Spleen (tissue), 7 donors: Measurements from ENCODE around the gene HMHB1.

ENCODE experiments used
- POLR2AphosphoS5 ChIP-seq, 3 donors: sonication (generic); formaldehyde crosslinking; IDR thresholded peaks; one replicate each; pipeline ENCODE4 v1.5.1; 2017; ENCODE audit warnings: antibody characterized with exemption in 3 of 3
- TF ChIP-seq, protein P1 (sequence below), 11 experiments: fragments of 200-600 bp in 7 of 11; fragments of 450-650 bp in 4 of 11; sonication (generic) in 4 of 11; IDR thresholded peaks in 8 of 11; conservative IDR thresholded peaks in 3 of 11; 1 replicate in 7 of 11; 2 replicates in 4 of 11; pipeline versions ENCODE4 v1.4.0 to v1.8.0; 2016 to 2021; ENCODE audit warnings: antibody characterized with exemption in 11 of 11, inconsistent platforms in 4 of 11, mild to moderate bottlenecking in 1 of 11
- donor health status: DM: no; HTN: no; CAD: no; lungs with moderate emphysema.
- donor health status: DM: no; HTN: no; CAD: no.
- donor health status: DM: no; HTN: no; CAD: no.

DNA sequence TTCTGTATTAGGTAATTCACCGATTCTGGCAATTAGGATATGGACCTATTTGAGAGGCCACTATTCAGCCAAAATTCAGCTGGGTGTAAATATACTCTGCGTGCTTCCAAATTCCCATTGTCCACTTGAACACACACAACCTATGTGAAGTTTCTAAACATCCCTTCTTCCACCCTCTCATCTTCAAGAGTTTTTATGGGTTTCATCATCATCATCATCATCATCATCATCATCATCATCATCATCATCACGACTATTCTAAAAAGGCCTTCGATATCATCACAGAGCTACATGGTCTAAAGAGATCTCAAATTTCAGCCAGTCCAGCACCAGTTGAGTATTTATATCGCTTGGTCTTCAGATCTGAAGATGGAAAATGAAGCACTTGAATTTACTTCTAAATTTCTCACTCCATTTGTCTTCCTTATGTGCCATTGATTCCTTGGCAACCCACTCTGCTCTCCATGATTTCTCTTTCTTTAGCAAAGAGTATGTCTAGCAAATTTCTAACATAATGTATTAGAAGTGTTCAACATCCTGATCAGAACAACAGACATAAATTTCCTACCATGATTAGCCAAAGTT lies 49.2 kb upstream of the HMHB1 start:
- TF ChIP-seq, protein P1, sequence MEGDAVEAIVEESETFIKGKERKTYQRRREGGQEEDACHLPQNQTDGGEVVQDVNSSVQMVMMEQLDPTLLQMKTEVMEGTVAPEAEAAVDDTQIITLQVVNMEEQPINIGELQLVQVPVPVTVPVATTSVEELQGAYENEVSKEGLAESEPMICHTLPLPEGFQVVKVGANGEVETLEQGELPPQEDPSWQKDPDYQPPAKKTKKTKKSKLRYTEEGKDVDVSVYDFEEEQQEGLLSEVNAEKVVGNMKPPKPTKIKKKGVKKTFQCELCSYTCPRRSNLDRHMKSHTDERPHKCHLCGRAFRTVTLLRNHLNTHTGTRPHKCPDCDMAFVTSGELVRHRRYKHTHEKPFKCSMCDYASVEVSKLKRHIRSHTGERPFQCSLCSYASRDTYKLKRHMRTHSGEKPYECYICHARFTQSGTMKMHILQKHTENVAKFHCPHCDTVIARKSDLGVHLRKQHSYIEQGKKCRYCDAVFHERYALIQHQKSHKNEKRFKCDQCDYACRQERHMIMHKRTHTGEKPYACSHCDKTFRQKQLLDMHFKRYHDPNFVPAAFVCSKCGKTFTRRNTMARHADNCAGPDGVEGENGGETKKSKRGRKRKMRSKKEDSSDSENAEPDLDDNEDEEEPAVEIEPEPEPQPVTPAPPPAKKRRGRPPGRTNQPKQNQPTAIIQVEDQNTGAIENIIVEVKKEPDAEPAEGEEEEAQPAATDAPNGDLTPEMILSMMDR (IDR thresholded peaks at IDR 0.05 in 8 of 11, conservative IDR thresholded peaks at IDR 0.05 in 3 of 11) = no peak
- no peak for TF ChIP-seq POLR2AphosphoS5 (IDR thresholded peaks at IDR 0.05)
